ENCODE data around the gene DLX3.
"Not testable (repeated sequence)": the region's sequence is repeated elsewhere in the genome, so short reads cannot be mapped to it uniquely, and the experiment has no call there.

GRCh38 chr17:50040496-50040895 lies 45.5 kb upstream of the DLX3 start:
- TF ChIP-seq CTCF, EP300 (IDR thresholded peaks at IDR 0.05): not testable (repeated sequence)
